K562 treated with DMSO at 1 percent for 12 hours (cell line): ENCODE results near the gene SMAD5. TPM values are rescaled to one million over a fixed set of nuclear protein-coding genes. Genes with fewer than 3 reads are reported as not detected.

Experiments
- total RNA-seq: library from RNA; unstranded; fragments of 300-600 nt; gene quantifications from 2 replicates; pipeline ENCODE4 v1.2.3, GENCODE V29; 2022; ENCODE audit not compliant: insufficient read depth

SMAD5 gene
- total RNA-seq, result 4.9 and 25.1 TPM in 2 replicates

DNA sequence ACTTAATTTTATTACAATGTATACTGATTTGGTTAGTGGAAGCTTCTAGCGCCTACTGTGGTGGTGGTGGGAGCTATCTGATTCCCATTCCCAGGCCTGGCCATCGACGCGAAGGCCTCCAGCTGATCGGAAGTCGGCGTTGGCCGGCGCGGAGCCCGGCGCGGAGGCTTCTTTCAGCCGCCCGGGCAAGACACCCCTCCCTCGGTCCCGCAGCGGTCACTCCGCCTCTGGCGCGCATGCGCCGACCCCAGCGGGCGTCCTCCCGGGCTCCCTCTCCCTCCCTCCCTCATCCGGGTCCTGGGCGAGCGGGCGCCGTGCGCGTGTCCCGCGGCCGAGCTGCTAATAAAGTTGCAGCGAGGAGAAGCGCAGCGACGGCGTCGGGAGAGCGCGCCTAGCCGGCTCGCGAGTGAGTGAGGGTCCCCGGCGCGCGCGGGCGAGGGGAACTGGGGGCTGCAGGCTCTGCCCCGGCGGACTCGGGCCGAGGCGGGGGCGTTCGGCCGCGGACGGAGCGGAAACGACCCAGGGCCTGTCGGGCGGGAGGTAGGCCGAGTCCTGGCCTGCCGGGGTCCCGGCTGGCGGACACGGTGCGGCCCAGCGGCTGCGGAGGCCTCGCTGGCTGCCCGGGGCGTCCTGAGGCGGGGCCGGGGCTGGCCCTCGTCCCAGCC lies at the start of gene SMAD5:
Gene SMAD5, plus strand, starts transcription at position 289 of the 665 bp plus-strand sequence. CDS start 20,916 bp downstream, outside the sequence.

DNA sequence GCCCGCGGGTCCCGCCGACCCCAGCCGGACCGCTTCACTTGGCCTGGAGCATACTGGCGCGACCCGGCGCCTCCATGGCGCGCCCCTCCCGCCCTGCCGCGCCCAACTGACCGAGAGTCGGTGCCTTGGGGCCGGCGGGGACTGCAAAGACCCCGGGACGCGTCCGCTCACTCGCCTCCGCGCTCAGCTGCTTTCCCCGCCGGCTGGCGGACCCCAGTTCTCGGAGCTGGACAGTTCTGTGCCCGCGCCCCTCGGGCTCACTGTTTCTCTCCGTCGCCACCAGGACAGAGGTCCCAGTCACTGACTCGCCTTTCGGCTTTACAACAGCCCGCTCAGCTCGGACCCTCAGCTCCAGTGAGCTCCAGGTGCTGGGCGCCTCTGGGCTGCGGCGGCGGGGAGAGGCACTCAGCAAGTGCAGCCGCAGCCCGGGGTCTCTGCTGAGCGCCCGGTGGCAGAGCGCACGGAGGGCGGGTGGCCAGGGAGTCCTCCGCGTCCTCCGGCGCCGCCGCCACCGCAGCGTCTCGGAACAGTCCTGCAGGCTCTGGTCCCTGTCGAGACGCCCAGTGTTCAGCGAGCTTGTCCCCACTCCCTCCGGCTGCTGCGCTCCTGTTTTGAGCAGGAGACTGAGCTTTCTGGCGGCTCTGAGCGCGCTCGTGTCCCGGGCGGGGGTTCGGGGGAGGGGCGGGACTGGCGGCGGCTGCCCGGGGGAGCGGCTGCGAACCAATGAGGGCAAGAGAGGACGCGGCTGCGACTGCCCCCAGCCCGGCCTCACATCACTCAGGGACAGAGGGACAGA lies 60.1 kb downstream of the SMAD5 start, which contains the start of gene SMIM32:
Gene SMIM32, minus strand, starts transcription at position 637 of the 796 bp plus-strand sequence. CDS start 638 bp downstream, outside the sequence.

Other genes starting within 250 kb of the SMAD5 start
- gene IL9, start 237.0 kb upstream of the SMAD5 start, total RNA-seq, result not detected in 2 replicates
- gene LECT2, start 177.9 kb upstream of the SMAD5 start, total RNA-seq, result not detected in 2 replicates
- gene TGFBI, start 103.9 kb upstream of the SMAD5 start, total RNA-seq, result 1.1 TPM in 1 of 2 replicates, not detected in the other
- not detected in 2 replicates for gene SMIM32, start 60.3 kb downstream of the SMAD5 start, total RNA-seq
- gene TRPC7, start 232.7 kb downstream of the SMAD5 start, total RNA-seq, result not detected in 2 replicates